Measurements from ENCODE around the gene POU3F3.

The POU3F3 gene

GRCh38 chr2:104853534-104854497 lies at the start of gene POU3F3 (continued):
- TF ChIP-seq ZNF549 (tag by site-specific recombination; IDR thresholded peaks at IDR 0.05) (no peak), ZNF837 (tag by site-specific recombination; IDR thresholded peaks at IDR 0.05) (no peak), ZBTB1 (tag by site-specific recombination; IDR thresholded peaks at IDR 0.05) (no peak), ZNF266 (tag by site-specific recombination; IDR thresholded peaks at IDR 0.05; ENCODE audit: low read depth) (no peak), ZNF155 (tag by site-specific recombination; IDR thresholded peaks at IDR 0.05) (no peak), GFI1B (tag by site-specific recombination; IDR thresholded peaks at IDR 0.05) (no peak), ZBTB44 (tag by site-specific recombination; IDR thresholded peaks at IDR 0.05) (no peak), MZF1 (tag by site-specific recombination; IDR thresholded peaks at IDR 0.05; ENCODE audit: borderline replicate concordance) (peak; percentile 43; the same call in 1 of the 2 replicates), SCRT1 (tag by site-specific recombination; IDR thresholded peaks at IDR 0.05; ENCODE audit: borderline replicate concordance) (no peak), ZNF555 (tag by site-specific recombination; conservative IDR thresholded peaks at IDR 0.05) (no peak), PRDM6 (tag by site-specific recombination; IDR thresholded peaks at IDR 0.05) (no peak), ZNF148 (tag by site-specific recombination; IDR thresholded peaks at IDR 0.05; ENCODE audit: borderline replicate concordance) (no peak), SALL2 (tag by site-specific recombination; IDR thresholded peaks at IDR 0.05; ENCODE audit: borderline replicate concordance) (no peak), ZEB2 (tag by site-specific recombination; IDR thresholded peaks at IDR 0.05) (peak; percentile 68; the same call in 1 of the 2 replicates), ZNF223 (tag by site-specific recombination; IDR thresholded peaks at IDR 0.05) (no peak), ZNF580 (tag by site-specific recombination; IDR thresholded peaks at IDR 0.05) (0 out of 2 replicates have a peak, but pooled peaks have one; percentile 34), ZNF292 (tag by site-specific recombination; IDR thresholded peaks at IDR 0.05; ENCODE audit: borderline replicate concordance, low read depth) (no peak), ZNF623 (tag by site-specific recombination; IDR thresholded peaks at IDR 0.05) (no peak), KLF8 (tag by site-specific recombination; IDR thresholded peaks at IDR 0.05) (peak; percentile 18; the same call in 1 of the 2 replicates), ZNF561 (tag by site-specific recombination; IDR thresholded peaks at IDR 0.05; ENCODE audit: borderline replicate concordance) (no peak; the same call in 1 of the 2 replicates), GLIS1 (tag by site-specific recombination; IDR thresholded peaks at IDR 0.05) (peak; percentile 26; the same call in 1 of the 2 replicates), ZNF366 (tag by site-specific recombination; conservative IDR thresholded peaks at IDR 0.05) (peak; percentile 97), ZNF692 (tag by site-specific recombination; IDR thresholded peaks at IDR 0.05) (peak; percentile 62), ZNF350 (tag by site-specific recombination; IDR thresholded peaks at IDR 0.05) (no peak), HOXA7 (CRISPR knock-in tag; IDR thresholded peaks at IDR 0.05; ENCODE audit: borderline replicate concordance) (no peak), ZNF132 (tag by site-specific recombination; IDR thresholded peaks at IDR 0.05; ENCODE audit: borderline replicate concordance) (no peak), ZNF626 (tag by site-specific recombination; IDR thresholded peaks at IDR 0.05) (no peak), ZFP37 (tag by site-specific recombination; IDR thresholded peaks at IDR 0.05) (no peak), ZNF335 (tag by site-specific recombination; conservative IDR thresholded peaks at IDR 0.05) (no peak), ZIC2 (tag by site-specific recombination; IDR thresholded peaks at IDR 0.05) (peak; percentile 65), ZNF510 (tag by site-specific recombination; IDR thresholded peaks at IDR 0.05; ENCODE audit: insufficient replicate concordance) (no peak), ZBTB21 (tag by site-specific recombination; IDR thresholded peaks at IDR 0.05) (no peak), ZNF10 (tag by site-specific recombination; IDR thresholded peaks at IDR 0.05) (no peak)

Measured in HEK293 (cell line).